ENCODE measurements around the gene SLC2A5.
"Not testable (repeated sequence)": the region's sequence is repeated elsewhere in the genome, so short reads cannot be mapped to it uniquely, and the experiment has no call there.

Gene SLC2A5

DNA sequence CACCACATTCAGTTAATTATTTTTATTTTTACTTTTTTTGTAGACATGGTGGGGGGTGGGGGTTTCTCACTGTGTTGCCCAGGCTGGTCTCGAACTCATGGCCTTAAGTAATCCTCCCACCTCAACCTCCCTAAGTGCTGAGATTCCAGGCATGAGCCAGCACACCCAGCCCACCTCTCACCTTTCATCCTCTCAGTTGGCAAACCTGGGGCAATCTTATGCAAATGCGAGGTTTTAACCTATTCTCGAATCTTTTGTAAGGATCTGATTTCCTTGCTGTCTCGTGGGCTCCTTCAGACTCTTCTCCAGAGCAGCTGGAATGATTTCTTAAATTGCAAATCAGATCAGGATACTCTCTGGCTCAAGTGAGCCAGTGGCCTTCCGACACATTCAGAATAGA, 36.1 kb downstream of the SLC2A5 start:
- no peak for DNase-seq (ENCODE audit: low spot score)

GRCh38 chr1:9031484-9032259, 37.8 kb downstream of the SLC2A5 start:
- DNase-seq (ENCODE audit: low spot score), result no peak

GRCh38 chr1:9031077-9031476, 38.4 kb downstream of the SLC2A5 start:
- DNase-seq (ENCODE audit: low spot score), result not testable (repeated sequence)

DNA sequence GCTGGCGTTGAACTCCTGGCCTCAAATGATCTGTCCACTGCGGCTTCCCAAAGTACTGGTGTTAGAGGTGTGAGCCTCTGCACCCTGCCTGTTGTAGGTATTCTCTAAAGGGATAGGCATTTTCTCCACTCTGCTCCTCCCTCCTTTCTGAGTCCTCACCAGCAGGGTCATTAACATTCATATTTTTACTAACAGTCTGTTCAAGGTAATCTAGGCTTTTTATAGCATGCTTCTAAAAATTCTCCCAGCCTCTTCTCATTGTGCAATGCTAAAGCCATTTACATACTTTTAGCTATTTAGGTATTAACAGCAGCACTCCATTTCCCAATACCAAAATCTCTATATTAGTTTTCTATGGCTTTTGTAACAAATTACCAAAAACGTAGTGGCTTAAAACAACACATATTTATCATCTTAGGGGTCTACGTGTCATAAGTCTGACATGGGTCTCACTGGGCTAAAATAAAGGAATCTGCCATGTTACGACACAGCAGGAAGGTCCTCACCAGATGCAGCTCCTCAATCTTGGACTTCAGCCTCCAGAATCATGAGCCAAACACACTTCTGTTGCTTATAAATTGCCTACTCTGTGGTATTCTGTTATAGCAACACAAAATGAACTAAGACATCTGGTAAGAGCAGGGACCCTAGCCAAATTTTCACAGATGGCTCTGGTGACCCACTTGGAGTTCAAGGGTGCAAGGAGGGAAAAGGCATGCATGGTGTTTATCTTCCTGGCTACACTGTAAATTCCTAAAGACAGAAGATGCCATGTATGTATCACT, 40.3 kb downstream of the SLC2A5 start:
- DNase-seq (ENCODE audit: low spot score), result no peak

GRCh38 chr1:9027307-9027706, 42.1 kb downstream of the SLC2A5 start:
- no peak for DNase-seq (ENCODE audit: low spot score)

DNA sequence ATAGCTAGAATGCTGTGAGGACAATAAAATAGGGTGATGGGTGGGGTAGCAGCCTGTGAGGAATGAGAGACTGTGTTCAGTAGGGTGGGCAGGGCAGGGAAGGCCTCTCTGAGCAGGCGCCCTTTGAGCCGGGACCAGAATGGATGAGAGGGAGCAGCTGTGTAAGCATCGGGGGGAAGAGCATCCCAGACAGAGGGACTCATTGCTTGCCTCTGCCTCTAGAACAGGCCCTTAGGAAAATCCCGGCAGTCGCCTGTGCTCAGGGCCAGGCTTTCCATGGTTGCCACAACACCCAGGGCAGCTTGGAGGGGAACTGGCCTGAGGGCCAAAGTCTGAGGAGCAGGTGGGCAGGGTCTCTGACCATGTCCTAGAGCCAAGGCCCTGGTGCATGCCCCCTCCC, 44.0 kb downstream of the SLC2A5 start:
- no peak for DNase-seq (ENCODE audit: low spot score)

GRCh38 chr1:9024837-9025236, 44.6 kb downstream of the SLC2A5 start:
- DNase-seq (ENCODE audit: low spot score), result no peak

DNA sequence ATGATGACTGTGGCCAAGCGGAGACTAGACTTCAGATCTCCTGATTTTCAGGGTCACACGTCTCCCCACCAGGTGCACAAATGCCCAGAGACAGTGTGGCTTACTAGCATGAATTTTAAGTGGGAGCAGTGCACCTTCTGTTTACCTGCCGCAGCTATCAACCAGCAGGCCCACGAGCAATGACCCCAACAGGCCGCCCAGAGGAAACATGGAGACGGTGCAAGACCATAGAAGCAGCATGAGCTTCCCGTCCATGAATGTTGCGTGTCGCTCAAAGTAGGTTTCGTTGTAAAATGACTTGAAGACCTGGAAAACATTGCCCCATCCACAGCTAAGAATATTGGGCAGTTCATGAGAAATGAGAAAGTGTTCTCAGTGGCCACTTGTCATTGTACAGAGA, 46.7 kb downstream of the SLC2A5 start:
- DNase-seq (ENCODE audit: low spot score), result no peak

DNA sequence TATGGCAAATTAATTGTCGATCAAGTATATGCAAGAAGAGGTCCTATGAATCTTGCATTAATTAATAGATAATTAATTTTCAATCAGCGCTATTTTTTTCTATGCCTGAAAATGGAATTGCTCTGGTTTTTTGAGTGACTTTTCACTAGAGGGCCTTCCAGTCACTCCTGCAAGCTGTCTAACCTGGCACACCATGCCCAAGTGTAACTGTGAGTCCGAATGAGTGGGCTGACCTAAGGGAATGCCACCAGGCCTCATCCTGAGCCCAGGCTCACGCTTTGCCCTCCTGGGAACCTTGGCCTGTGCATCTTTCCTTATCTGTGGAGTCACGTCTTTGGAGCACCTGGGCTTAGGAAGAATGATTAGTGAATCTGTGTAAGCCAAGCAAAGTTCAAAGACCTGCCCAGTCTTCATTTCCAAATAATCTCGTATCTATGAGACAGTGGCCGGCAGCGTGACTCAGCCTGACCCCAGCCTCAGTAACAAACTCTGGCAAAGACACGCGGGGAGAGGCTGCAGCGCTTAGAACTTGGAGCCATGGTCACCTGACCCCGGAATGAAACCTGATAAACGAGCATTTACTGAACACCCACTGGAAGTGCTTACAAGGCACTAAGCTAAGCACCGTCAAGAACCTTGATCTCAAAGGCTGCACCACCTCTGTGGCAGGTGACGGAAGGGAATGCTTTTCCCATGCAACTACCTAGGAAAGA, 47.3 kb downstream of the SLC2A5 start:
- not testable (repeated sequence) for DNase-seq (ENCODE audit: low spot score)

- DNase-seq (ENCODE audit: low spot score), result no peak
Measured at GRCh38 chr1:9020305-9020704, 49.1 kb downstream of the SLC2A5 start.

GRCh38 chr1:9019896-9020295, 49.5 kb downstream of the SLC2A5 start:
- no peak for DNase-seq (ENCODE audit: low spot score)

DNA sequence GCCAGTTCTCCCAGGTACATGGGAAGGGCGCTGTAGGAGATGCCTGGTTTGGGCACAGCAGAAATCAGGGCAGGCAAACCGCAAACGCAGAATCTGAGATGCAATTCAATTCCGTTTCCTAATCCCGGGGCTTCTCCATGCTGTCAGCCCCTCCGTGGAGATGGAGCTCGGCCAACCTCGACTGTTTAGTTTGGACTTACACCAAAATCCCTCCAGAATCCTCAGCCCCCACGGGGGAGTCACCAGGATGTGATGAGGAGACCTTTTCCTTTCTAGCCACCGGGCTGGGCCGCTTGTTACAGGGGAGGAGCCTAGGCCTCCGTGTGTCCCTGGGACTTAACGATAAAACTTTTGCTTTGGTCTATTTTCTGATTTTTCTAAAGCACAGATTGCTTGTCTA, 51.1 kb downstream of the SLC2A5 start:
- no peak for DNase-seq (ENCODE audit: low spot score)

DNA sequence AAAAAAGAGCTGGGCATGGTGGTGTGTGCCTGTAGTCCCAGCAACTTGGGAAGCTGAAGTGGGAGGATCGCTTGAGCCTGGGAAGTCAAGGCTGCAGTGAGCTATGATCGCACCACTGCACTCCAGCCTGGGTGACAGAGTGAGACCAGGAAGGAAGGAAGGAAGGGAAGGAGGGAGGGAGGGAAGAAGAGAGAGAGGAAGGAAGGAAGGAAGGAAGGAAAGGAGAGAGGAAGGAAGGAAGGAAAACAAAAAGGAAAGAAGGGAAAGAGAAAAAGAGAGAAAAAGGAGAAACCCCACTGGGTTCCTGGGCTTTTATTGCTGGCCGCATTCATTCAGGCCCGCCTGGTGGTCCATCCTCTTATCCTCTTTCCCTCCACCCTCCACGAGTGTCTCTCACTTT, 53.0 kb downstream of the SLC2A5 start:
- DNase-seq (ENCODE audit: low spot score), result no peak

- no peak for DNase-seq (ENCODE audit: low spot score)
Measured at GRCh38 chr1:9014475-9015375, 54.7 kb downstream of the SLC2A5 start.

GRCh38 chr1:9013819-9014218, 55.6 kb downstream of the SLC2A5 start:
- no peak for DNase-seq (ENCODE audit: low spot score)

GRCh38 chr1:9010781-9011323, 58.6 kb downstream of the SLC2A5 start:
- no peak for DNase-seq (ENCODE audit: low spot score)

GRCh38 chr1:9009438-9010370, 59.7 kb downstream of the SLC2A5 start:
- peak; percentile 76 for DNase-seq (ENCODE audit: low spot score)

DNA sequence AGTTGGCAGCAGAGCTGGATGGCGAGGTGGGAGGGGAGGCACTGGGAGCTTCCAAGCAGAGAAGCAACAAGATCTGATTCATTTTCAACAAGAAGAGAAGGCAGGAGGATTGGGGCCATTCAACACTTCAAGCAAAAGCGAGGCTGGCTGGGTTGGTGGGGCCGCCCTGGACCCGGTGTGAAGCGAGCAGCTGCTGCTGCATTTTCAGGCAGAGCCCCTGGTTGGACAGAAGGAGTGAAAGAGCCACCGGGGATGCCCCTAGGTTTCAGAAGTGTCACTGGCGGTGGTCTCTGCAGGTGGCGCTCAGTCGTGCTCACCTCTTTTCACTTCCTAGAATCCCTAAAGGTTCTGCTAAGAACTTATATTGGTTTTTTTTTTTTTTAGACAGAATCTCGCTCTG, 61.2 kb downstream of the SLC2A5 start:
- no peak for DNase-seq (ENCODE audit: low spot score)

- no peak for DNase-seq (ENCODE audit: low spot score)
Measured at GRCh38 chr1:9006956-9007615, 62.3 kb downstream of the SLC2A5 start.

DNA sequence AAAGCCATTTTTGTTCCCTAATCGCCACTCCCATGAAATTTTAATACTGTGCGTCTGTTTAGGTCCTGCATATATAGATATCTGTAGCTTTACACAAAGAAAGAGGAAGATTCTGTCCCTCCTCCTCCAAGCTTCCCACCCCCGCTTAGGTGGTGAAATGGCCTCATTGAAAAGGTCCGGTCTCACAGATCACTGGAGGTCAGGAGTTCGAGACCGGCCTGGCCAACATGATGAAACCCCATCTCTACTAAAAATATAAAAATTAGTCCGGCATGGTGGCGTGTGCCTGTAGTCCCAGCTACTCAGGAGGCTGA, 64.1 kb downstream of the SLC2A5 start:
- no peak for DNase-seq (ENCODE audit: low spot score)
